ENCODE data around the gene TNPO3.
"Not testable (repeated sequence)": the region's sequence is repeated elsewhere in the genome, so short reads cannot be mapped to it uniquely, and the experiment has no call there.

TNPO3 gene

GRCh38 chr7:128918016-128918665 is 136.8 kb downstream of the TNPO3 start:
- no peak for DNase-seq

- no peak for DNase-seq
These were observed 137.8 kb downstream of the TNPO3 start for GRCh38 chr7:128917122-128917521.

- no peak for DNase-seq
These were observed 138.3 kb downstream of the TNPO3 start for GRCh38 chr7:128916643-128916915.

GRCh38 chr7:128915841-128916642 is 138.9 kb downstream of the TNPO3 start:
- no peak for DNase-seq

GRCh38 chr7:128915271-128915819 is 139.6 kb downstream of the TNPO3 start:
- DNase-seq = no peak

GRCh38 chr7:128914566-128915151 is 140.3 kb downstream of the TNPO3 start:
- no peak for DNase-seq

GRCh38 chr7:128913870-128914565 is 140.9 kb downstream of the TNPO3 start:
- DNase-seq = no peak

- not testable (repeated sequence) for DNase-seq
These were observed 142.0 kb downstream of the TNPO3 start for GRCh38 chr7:128912709-128913495.

- no peak for DNase-seq
These were observed 142.6 kb downstream of the TNPO3 start for GRCh38 chr7:128912281-128912680.

- no peak for DNase-seq
These were observed 143.4 kb downstream of the TNPO3 start for GRCh38 chr7:128911423-128912031.

- no peak for DNase-seq
These were observed 144.4 kb downstream of the TNPO3 start, which contains the start of gene KCP for GRCh38 chr7:128910569-128910945. Gene KCP (minus strand): TSS chr7:128910709. CDS start chr7:128910676, 33 bp downstream.

GRCh38 chr7:128909625-128910568 is 145.0 kb downstream of the TNPO3 start:
- DNase-seq = peak; percentile 31

- no peak for DNase-seq
These were observed 145.9 kb downstream of the TNPO3 start for GRCh38 chr7:128908750-128909624.

- no peak for DNase-seq
These were observed 147.9 kb downstream of the TNPO3 start for GRCh38 chr7:128906766-128907559.

- DNase-seq = no peak
These were observed 148.7 kb downstream of the TNPO3 start for GRCh38 chr7:128906001-128906765.

GRCh38 chr7:128904381-128905197 is 150.3 kb downstream of the TNPO3 start:
- peak; percentile 44 for DNase-seq
